Right lobe of liver (tissue), 4 donors: ENCODE results near the gene DTNB.

Experiments
- POLR2A ChIP-seq: fragments of 450-650 bp; IDR thresholded peaks from one replicate; pipeline ENCODE4 v1.6.1; 2017; ENCODE audit warnings: antibody characterized with exemption, mild to moderate bottlenecking
- TF ChIP-seq, protein P1 (sequence below), 4 donors: fragments of 200-600 bp in 3 of 4; fragments of 450-650 bp in 1 of 4; IDR thresholded peaks; one replicate each; pipeline versions ENCODE4 v1.5.1 to v1.8.0; 2016 to 2022; ENCODE audit warnings: antibody characterized with exemption in 4 of 4, mild to moderate bottlenecking in 2 of 4
- donor health status: DM: no; HTN: no; CAD: no.
- donor health status: DM: no; HTN: no; CAD: no.
- donor health status: DM: no; HTN: yes; CAD: no.

DNA sequence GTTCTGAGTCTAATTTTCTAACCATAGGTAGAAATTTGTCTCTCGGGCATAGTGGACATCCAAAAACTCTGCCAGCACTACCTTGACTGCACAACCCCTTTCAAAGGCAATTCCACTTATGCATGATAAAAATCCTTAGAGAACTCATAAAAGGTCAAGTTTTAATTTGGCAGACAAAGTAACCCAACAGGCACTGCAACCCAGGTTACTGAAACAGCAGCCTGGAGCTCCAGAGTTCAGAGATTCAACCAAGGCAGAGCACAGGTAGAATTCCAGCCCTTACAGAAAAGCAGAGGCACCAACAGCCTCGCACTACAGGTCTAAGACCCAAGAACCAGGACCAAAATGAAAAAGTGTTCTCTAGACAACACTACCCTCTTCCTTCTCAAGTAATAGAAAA lies 1.8 kb downstream of the DTNB start:
- TF ChIP-seq, protein P1, sequence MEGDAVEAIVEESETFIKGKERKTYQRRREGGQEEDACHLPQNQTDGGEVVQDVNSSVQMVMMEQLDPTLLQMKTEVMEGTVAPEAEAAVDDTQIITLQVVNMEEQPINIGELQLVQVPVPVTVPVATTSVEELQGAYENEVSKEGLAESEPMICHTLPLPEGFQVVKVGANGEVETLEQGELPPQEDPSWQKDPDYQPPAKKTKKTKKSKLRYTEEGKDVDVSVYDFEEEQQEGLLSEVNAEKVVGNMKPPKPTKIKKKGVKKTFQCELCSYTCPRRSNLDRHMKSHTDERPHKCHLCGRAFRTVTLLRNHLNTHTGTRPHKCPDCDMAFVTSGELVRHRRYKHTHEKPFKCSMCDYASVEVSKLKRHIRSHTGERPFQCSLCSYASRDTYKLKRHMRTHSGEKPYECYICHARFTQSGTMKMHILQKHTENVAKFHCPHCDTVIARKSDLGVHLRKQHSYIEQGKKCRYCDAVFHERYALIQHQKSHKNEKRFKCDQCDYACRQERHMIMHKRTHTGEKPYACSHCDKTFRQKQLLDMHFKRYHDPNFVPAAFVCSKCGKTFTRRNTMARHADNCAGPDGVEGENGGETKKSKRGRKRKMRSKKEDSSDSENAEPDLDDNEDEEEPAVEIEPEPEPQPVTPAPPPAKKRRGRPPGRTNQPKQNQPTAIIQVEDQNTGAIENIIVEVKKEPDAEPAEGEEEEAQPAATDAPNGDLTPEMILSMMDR (IDR thresholded peaks at IDR 0.05): no peak
- no peak for TF ChIP-seq POLR2A
